Activated gamma-delta T cell treated with anti-CD3 and anti-CD28 coated beads, Interleukin-2, amount 50 U/mL, for 16 hours (primary cell): ENCODE data around the gene ADI1.
"Not testable (repeated sequence)": the region's sequence is repeated elsewhere in the genome, so short reads cannot be mapped to it uniquely, and the experiment has no call there.

Experiments used
- DNase-seq: peaks from one replicate; pipeline ENCODE4 v3.0.0-alpha.2; 2020; ENCODE audit warnings: low read depth

ADI1 gene

DNA sequence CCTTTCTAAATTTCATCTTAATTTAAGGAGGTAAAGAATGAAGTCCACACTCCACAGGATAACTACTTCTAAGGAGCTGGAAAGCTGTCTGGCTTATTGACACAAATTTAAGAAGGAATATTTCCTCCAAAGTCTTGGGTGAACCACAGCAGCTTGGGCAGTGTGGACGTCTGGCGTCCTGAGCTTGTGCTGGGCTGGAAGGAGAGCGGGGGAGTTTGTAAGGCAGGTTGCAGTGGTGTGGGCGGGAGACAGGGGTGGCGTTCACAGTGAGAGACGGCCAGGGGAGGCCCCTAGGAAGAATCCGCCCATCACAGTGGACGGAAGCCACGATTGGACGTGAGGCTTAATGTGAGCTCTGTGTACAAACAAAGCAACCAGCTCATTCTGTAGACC is 25.7 kb downstream of the ADI1 start:
- no peak for DNase-seq

GRCh38 chr2:3492951-3493614 is 26.2 kb downstream of the ADI1 start:
- no peak for DNase-seq

DNA sequence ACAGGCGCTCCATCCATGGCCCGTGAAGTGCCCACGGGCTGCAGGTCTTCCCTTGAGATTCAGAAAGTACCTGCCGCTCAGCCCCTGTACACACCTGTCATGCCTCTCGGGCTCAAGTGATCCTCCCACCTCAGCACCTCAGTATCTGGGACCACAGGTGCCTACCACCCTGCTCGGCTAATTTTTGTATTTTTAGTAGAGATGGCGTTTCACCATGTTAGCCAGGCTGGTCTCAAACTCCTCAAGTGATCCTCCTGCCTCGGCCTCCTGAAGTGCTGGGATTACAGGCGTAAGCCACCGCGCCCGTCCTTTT is 26.9 kb downstream of the ADI1 start:
- DNase-seq = not testable (repeated sequence)

- no peak for DNase-seq
Observed at GRCh38 chr2:3491716-3492474, 27.4 kb downstream of the ADI1 start.

GRCh38 chr2:3491306-3491705 is 28.0 kb downstream of the ADI1 start:
- DNase-seq = no peak

GRCh38 chr2:3490191-3491170 is 28.9 kb downstream of the ADI1 start:
- DNase-seq = no peak

GRCh38 chr2:3489764-3490115 is 29.6 kb downstream of the ADI1 start:
- DNase-seq = no peak

- no peak for DNase-seq
Observed at GRCh38 chr2:3488855-3489763, 30.2 kb downstream of the ADI1 start.

DNA sequence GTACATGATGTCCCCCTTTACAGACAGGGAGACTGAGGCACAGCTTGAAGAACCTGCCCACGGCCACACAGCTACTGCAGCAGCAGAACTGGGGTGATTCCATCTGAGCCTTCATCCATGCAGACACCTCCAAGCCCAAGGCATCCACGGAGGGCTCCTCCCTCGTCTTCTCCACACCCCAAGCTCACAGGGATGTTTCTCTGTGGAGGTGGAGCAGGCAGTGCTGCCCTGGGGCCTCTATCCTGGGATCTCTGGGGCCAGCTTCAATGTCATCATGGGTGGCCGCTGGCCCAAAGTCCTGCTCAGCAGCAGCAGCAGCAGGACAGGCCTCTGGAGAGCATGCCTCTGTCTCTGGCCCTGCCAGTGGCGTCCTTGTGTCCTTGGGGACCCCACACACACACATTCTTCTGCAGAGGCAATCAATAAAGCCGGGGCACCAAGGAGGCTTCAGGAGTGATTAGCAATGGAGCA is 31.2 kb downstream of the ADI1 start:
- no peak for DNase-seq

DNA sequence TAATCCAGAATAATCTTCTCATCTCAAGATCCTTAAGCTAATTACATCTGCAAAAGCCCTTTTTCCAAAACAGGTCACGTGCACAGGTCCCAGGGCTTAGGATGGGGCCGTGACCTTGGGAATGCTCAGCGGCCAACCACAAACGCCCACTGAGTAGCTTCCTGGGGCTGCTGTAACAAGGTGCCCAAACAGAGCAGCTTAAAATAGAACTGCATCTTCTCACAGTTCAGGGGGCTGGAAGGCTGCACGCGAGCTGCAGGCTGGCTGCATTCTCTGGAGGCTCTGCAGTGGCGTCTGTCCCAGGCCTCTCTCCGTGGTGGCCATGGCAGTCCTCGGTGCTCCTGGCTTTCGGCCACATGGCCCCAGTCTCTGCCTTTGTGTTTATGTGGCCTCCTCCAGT is 31.9 kb downstream of the ADI1 start:
- DNase-seq = no peak

GRCh38 chr2:3487028-3487425 is 32.3 kb downstream of the ADI1 start:
- no peak for DNase-seq

GRCh38 chr2:3486047-3487027 is 33.0 kb downstream of the ADI1 start:
- no peak for DNase-seq

DNA sequence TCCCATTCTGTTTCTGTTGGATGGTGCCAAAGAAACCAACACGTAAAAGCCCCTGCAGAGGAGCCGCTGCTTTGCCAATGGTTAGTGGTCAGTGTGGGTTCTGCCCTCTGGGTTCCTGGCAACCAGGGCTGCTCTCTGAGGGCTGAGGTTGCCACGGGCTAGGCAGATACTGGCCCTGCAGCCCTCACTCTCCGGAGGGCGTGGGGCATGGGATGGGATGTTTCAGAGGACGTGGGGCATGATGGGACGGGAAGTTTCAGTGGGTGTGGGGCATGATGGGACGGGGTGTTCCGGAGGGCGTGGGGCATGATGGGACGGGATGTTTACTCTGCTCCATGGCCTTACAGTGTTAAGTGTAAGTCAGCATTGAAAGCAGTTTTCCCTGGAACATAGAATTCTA is 34.2 kb downstream of the ADI1 start:
- no peak for DNase-seq

GRCh38 chr2:3483986-3484960 is 35.1 kb downstream of the ADI1 start:
- DNase-seq = no peak

- no peak for DNase-seq
Observed at GRCh38 chr2:3483227-3483985, 35.9 kb downstream of the ADI1 start.

DNA sequence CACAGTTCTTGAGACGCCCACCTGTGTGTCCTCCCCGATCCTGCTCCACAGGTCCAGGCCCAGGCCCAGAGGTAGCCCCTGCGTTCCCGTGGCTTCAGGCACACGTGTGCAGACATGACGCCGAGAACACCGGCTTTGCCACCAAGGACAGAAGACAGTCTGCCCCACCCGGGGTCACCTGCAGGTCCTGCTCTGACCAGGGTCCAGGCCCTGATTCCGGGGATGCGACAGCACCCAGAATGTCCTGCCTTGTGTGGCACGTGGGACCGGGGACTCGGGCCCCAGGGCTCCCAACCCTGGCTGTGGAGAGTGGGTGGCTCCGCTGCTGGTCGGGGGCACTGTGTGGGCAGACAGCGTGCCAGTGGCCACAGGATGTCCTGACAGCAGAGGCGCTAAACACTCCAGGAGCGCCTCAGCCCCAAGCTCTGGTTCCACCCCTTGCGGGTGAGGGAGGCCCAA is 36.9 kb downstream of the ADI1 start:
- DNase-seq = no peak

DNA sequence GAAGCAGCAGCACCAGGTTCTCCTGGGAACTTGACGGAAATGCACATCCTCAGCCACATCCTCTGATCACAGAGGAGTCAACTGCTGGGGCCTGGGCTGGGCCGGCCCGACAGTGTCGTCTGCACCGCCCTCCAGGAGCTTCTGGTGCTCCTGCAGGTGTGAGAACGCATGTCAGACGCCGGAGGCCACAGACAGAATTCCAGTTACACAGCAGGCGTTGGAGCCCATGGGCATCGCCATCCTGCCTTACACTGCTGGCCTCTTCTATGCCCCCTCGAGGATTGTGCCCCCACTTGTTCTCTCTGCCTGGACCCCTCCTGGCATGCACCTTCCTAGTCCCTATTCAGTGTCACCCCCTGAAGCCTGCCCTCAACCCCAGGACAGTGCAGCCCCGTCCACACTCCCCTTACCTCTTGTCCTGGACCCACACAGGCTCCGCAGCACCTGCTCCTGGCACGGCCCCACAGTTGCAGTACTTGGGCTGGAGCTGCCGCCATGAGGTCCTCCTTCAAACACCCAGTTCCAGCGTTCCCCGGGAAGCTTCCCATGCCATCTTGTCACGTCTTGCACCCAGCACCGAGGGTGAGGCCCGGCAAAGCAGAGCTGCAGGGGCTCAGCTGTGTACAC is 37.5 kb downstream of the ADI1 start:
- no peak for DNase-seq

- no peak for DNase-seq
Observed at GRCh38 chr2:3481011-3481400, 38.3 kb downstream of the ADI1 start.
